ENCODE data around the gene RAB5B. TPM values are rescaled to one million over a fixed set of nuclear protein-coding genes. Genes with fewer than 3 reads are reported as not detected.

The RAB5B gene
- total RNA-seq, 2 donors from 2014 or later: 91.3 to 95.5 TPM

DNA sequence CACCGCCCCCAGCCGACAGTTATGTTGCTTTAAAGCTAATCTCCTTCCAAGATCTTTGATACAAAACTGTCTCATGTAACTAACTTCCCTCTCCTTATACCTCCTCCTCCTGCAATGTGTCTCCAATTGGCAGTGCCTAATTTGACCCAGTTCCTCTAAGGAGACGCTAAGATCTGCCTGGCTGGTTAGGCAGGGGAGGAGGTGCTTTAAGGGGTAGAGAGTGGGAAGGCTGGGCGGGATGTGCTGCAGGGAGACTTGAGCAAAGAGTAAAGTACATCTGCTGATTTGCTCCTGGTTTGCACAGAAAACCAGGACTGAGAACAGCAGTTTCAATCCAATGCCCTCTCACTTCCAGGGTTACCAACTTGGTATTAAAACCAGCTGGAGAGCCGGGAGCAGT lies 39.6 kb downstream of the RAB5B start:
- H3K27ac ChIP-seq (ENCODE audit: low read depth, low read length): no peak overlapping the region
- no peaks in the 10 kb centered on the region for H3K9me3 Mint-ChIP-seq
- no peak overlapping the region for H3K4me3 ChIP-seq (ENCODE audit: low read length)
- H3K9me3 ChIP-seq (ENCODE audit: control insufficient read depth, low read length): no peaks in the 10 kb centered on the region
- H3K36me3 Mint-ChIP-seq (ENCODE audit: low read depth): peaks cover 25% of the 10 kb centered on the region
- no peak for DNase-seq
- H3K9ac ChIP-seq (ENCODE audit: extremely low read depth, low read length, poor library complexity, severe bottlenecking): no peak overlapping the region
- H3K4me1 Mint-ChIP-seq: peaks cover 6% of the 10 kb centered on the region
- H3K27me3 Mint-ChIP-seq (ENCODE audit: insufficient read depth): no peaks in the 10 kb centered on the region
- H3K27me3 ChIP-seq (ENCODE audit: control insufficient read depth, insufficient read depth, low read length, poor library complexity, severe bottlenecking): no peaks in the 10 kb centered on the region
- H3K4me1 ChIP-seq (ENCODE audit: control insufficient read depth, insufficient read depth, low read length): no peaks in the 10 kb centered on the region
- TF ChIP-seq, protein P1, sequence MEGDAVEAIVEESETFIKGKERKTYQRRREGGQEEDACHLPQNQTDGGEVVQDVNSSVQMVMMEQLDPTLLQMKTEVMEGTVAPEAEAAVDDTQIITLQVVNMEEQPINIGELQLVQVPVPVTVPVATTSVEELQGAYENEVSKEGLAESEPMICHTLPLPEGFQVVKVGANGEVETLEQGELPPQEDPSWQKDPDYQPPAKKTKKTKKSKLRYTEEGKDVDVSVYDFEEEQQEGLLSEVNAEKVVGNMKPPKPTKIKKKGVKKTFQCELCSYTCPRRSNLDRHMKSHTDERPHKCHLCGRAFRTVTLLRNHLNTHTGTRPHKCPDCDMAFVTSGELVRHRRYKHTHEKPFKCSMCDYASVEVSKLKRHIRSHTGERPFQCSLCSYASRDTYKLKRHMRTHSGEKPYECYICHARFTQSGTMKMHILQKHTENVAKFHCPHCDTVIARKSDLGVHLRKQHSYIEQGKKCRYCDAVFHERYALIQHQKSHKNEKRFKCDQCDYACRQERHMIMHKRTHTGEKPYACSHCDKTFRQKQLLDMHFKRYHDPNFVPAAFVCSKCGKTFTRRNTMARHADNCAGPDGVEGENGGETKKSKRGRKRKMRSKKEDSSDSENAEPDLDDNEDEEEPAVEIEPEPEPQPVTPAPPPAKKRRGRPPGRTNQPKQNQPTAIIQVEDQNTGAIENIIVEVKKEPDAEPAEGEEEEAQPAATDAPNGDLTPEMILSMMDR (conservative IDR thresholded peaks at IDR 0.05): no peak
- no peak overlapping the region for H3K4me3 Mint-ChIP-seq
- 91 to 100% methylated on average over 3 to 5 of the region's 5 CpGs for WGBS, 2 experiments (ENCODE audit: insufficient coverage in 1 of 2, insufficient read length in 1 of 2)
- peaks cover 4% of the 10 kb centered on the region for H3K36me3 ChIP-seq (ENCODE audit: control insufficient read depth, insufficient read depth, low read length)
- H3K27ac Mint-ChIP-seq: no peak overlapping the region

DNA sequence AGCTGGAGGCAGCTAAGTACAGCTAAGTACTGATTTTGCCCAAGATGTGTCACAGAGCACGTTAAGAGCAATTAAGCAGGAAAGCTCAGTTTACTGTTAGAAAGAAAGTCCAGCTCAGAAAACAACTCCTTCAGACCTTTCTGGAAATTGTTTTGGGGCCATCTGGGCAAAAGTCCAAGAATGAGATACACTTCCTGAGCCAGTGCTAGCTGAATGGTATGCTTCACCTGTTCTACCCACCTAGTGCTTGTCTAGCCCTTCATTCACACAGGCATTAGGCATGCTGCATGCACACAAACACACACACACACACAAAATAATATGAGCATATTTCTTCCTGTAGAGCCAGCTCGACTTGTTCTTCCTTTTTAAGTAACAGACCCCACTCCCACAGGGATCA lies 40.3 kb downstream of the RAB5B start:
- H3K36me3 Mint-ChIP-seq (ENCODE audit: low read depth): peaks cover 25% of the 10 kb centered on the region

DNA sequence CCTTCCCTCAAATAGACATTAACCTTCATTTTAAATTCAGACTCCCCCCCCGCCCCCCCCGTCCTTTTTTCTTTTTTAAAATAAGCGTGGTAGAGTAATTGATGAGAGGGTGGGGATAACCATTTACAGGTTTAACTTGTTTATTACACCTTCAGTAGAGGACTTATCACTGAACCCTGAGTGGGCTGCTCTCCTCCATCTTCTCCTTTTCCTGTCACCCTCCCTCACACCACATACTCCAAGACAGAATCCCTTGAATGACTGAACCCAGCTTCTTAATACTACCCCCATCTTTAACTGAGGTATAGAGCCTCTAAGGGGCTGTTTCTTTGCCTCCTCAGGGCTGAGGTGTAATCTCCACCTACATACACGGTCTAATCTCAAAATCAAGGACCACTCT lies 43.3 kb downstream of the RAB5B start:
- Histone ChIP-seq H3K36me3 (ENCODE audit: control insufficient read depth, insufficient read depth, low read length) (peaks cover 4% of the 10 kb centered on the region), H3K9ac (ENCODE audit: extremely low read depth, low read length, poor library complexity, severe bottlenecking) (no peak overlapping the region), H3K4me1 (ENCODE audit: control insufficient read depth, insufficient read depth, low read length) (peaks cover 5% of the 10 kb centered on the region), H3K27ac (ENCODE audit: low read depth, low read length) (no peak overlapping the region), H3K4me3 (ENCODE audit: low read length) (no peak overlapping the region), H3K9me3 (ENCODE audit: control insufficient read depth, low read length) (no peaks in the 10 kb centered on the region), H3K27me3 (ENCODE audit: control insufficient read depth, insufficient read depth, low read length, poor library complexity, severe bottlenecking) (no peaks in the 10 kb centered on the region)
- 75% methylated on average over 1 of the region's 4 CpGs; no CpG with 5 or more reads in 1 of the 2 experiments for WGBS, 2 experiments (ENCODE audit: insufficient coverage in 1 of 2, insufficient read length in 1 of 2)
- Mint-ChIP-seq H3K9me3 (no peaks in the 10 kb centered on the region), H3K4me3 (no peak overlapping the region), H3K4me1 (peaks cover 25% of the 10 kb centered on the region), H3K27ac (no peak overlapping the region), H3K36me3 (ENCODE audit: low read depth) (peaks cover 18% of the 10 kb centered on the region), H3K27me3 (ENCODE audit: insufficient read depth) (no peaks in the 10 kb centered on the region)
- DNase-seq: no peak
- TF ChIP-seq, protein P1 (conservative IDR thresholded peaks at IDR 0.05): no peak

More for the DNA sequence above, 40.3 kb downstream of the RAB5B start:
- Mint-ChIP-seq H3K4me3 (no peak overlapping the region), H3K27me3 (ENCODE audit: insufficient read depth) (no peaks in the 10 kb centered on the region), H3K27ac (no peak overlapping the region), H3K9me3 (no peaks in the 10 kb centered on the region), H3K4me1 (peaks cover 6% of the 10 kb centered on the region)
- Histone ChIP-seq H3K36me3 (ENCODE audit: control insufficient read depth, insufficient read depth, low read length) (peaks cover 4% of the 10 kb centered on the region), H3K9ac (ENCODE audit: extremely low read depth, low read length, poor library complexity, severe bottlenecking) (no peak overlapping the region), H3K27ac (ENCODE audit: low read depth, low read length) (no peak overlapping the region), H3K27me3 (ENCODE audit: control insufficient read depth, insufficient read depth, low read length, poor library complexity, severe bottlenecking) (no peaks in the 10 kb centered on the region), H3K4me1 (ENCODE audit: control insufficient read depth, insufficient read depth, low read length) (no peaks in the 10 kb centered on the region), H3K4me3 (ENCODE audit: low read length) (no peak overlapping the region), H3K9me3 (ENCODE audit: control insufficient read depth, low read length) (no peaks in the 10 kb centered on the region)
- TF ChIP-seq, protein P1 (conservative IDR thresholded peaks at IDR 0.05): no peak
- DNase-seq: no peak
- 75 to 88% methylated on average over 2 of the region's 2 CpGs for WGBS, 2 experiments (ENCODE audit: insufficient coverage in 1 of 2, insufficient read length in 1 of 2)

Data from endodermal cell (in vitro differentiated cells).